ENCODE results near the gene SHTN1.

Gene SHTN1

GRCh38 chr10:116864436-116864835 lies 140.6 kb downstream of the SHTN1 start:
- Mint-ChIP-seq H3K9me3 (no peaks in the 10 kb centered on the region), H3K36me3 (ENCODE audit: low read depth) (no peaks in the 10 kb centered on the region), H3K4me1 (no peaks in the 10 kb centered on the region), H3K4me3 (no peak overlapping the region), H3K27ac (no peak overlapping the region), H3K27me3 (ENCODE audit: low read depth, poor library complexity) (peaks cover 4% of the 10 kb centered on the region)
- no peak for DNase-seq
- no peak for TF ChIP-seq CTCF (IDR thresholded peaks at IDR 0.05)

GRCh38 chr10:116861796-116862195 lies 143.2 kb downstream of the SHTN1 start:
- DNase-seq: no peak
- Mint-ChIP-seq H3K36me3 (ENCODE audit: low read depth) (no peaks in the 10 kb centered on the region), H3K27me3 (ENCODE audit: low read depth, poor library complexity) (peaks cover 4% of the 10 kb centered on the region), H3K4me1 (no peaks in the 10 kb centered on the region), H3K27ac (no peak overlapping the region), H3K9me3 (peaks cover 12% of the 10 kb centered on the region), H3K4me3 (no peak overlapping the region)
- TF ChIP-seq CTCF (IDR thresholded peaks at IDR 0.05): no peak

- H3K36me3 Mint-ChIP-seq (ENCODE audit: low read depth): no peaks in the 10 kb centered on the region
- no peak for TF ChIP-seq CTCF (IDR thresholded peaks at IDR 0.05)
- H3K4me1 Mint-ChIP-seq: no peaks in the 10 kb centered on the region
- H3K27me3 Mint-ChIP-seq (ENCODE audit: low read depth, poor library complexity): peaks cover 4% of the 10 kb centered on the region
- no peak overlapping the region for H3K4me3 Mint-ChIP-seq
- no peak for DNase-seq
- H3K9me3 Mint-ChIP-seq: peaks cover 17% of the 10 kb centered on the region
- H3K27ac Mint-ChIP-seq: no peak overlapping the region
These were observed 147.8 kb downstream of the SHTN1 start for GRCh38 chr10:116857156-116857555.

- TF ChIP-seq CTCF (IDR thresholded peaks at IDR 0.05): no peak
- H3K27me3 Mint-ChIP-seq (ENCODE audit: low read depth, poor library complexity): peaks cover 12% of the 10 kb centered on the region
- H3K36me3 Mint-ChIP-seq (ENCODE audit: low read depth): no peaks in the 10 kb centered on the region
- H3K4me1 Mint-ChIP-seq: peaks cover 11% of the 10 kb centered on the region
- no peak for DNase-seq
- H3K9me3 Mint-ChIP-seq: peaks cover 17% of the 10 kb centered on the region
- H3K4me3 Mint-ChIP-seq: no peak overlapping the region
- H3K27ac Mint-ChIP-seq: no peak overlapping the region
These were observed 151.3 kb downstream of the SHTN1 start for GRCh38 chr10:116853701-116854100.

- Mint-ChIP-seq H3K9me3 (peaks cover 15% of the 10 kb centered on the region), H3K4me3 (no peak overlapping the region), H3K27ac (no peak overlapping the region), H3K4me1 (peaks cover 15% of the 10 kb centered on the region), H3K36me3 (ENCODE audit: low read depth) (no peaks in the 10 kb centered on the region), H3K27me3 (ENCODE audit: low read depth, poor library complexity) (peaks cover 12% of the 10 kb centered on the region)
- TF ChIP-seq CTCF (IDR thresholded peaks at IDR 0.05): no peak
- no peak for DNase-seq
These were observed 151.7 kb downstream of the SHTN1 start for GRCh38 chr10:116853287-116853686.

- Mint-ChIP-seq H3K4me3 (no peak overlapping the region), H3K27ac (no peak overlapping the region), H3K36me3 (ENCODE audit: low read depth) (no peaks in the 10 kb centered on the region), H3K9me3 (peaks cover 7% of the 10 kb centered on the region), H3K4me1 (peaks cover 23% of the 10 kb centered on the region), H3K27me3 (ENCODE audit: low read depth, poor library complexity) (peaks cover 17% of the 10 kb centered on the region)
- no peak for DNase-seq
- TF ChIP-seq CTCF (IDR thresholded peaks at IDR 0.05): no peak
These were observed 152.7 kb downstream of the SHTN1 start for GRCh38 chr10:116852246-116852645.
